ENCODE data around the gene TEPSIN. TPM values are rescaled to one million over a fixed set of nuclear protein-coding genes. Genes with fewer than 3 reads are reported as not detected.

The TEPSIN gene
- total RNA-seq, 1 donor from 2014 or later: 8.3 TPM

DNA sequence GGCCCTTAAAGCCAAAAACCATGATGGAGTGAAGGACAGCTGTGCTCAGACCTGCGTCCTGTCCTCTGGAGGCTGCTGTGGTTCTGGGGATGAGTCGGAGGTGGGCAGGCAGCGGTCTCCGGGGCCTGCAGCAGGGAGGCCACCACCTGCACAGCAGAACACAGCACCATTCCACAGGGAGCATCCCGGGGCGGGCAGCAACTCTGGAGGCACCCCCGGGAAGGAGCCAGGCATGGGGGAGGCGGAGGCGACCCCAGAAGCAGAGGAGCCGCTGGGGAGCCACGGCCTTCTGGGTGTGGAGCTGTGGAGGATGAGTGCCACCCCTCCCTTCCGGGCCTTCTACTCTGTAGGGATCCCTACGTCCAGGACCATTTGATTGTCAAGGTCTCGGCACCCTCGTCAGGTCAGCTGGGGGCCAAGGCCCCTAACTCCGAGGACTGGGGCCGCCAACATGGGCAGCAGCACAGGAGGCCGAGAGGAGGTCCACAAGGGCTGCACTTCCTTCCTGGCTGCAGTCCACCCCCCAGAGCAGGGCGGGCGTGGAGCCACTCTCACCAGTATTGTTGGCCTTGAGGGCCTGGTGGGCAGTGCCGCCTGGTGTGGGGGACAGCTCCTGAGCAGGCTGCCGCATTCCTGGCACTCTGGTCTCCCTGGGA, 39.9 kb downstream of the TEPSIN start:
- no peak for DNase-seq (ENCODE audit: low read depth in 2 of 2)

- DNase-seq (ENCODE audit: low read depth in 2 of 2): no peak
Measured at GRCh38 chr17:81197831-81198490, 40.9 kb downstream of the TEPSIN start.

- no peak for DNase-seq (ENCODE audit: low read depth in 2 of 2)
Measured at GRCh38 chr17:81197409-81197795, 41.5 kb downstream of the TEPSIN start.

GRCh38 chr17:81196505-81197408, 42.1 kb downstream of the TEPSIN start:
- DNase-seq (ENCODE audit: low read depth in 2 of 2): peak; percentile 49 to 91

GRCh38 chr17:81195941-81196495, 42.8 kb downstream of the TEPSIN start:
- DNase-seq (ENCODE audit: low read depth in 2 of 2): no peak

- DNase-seq (ENCODE audit: low read depth in 2 of 2): no peak
Measured at GRCh38 chr17:81194941-81195901, 43.6 kb downstream of the TEPSIN start.

DNA sequence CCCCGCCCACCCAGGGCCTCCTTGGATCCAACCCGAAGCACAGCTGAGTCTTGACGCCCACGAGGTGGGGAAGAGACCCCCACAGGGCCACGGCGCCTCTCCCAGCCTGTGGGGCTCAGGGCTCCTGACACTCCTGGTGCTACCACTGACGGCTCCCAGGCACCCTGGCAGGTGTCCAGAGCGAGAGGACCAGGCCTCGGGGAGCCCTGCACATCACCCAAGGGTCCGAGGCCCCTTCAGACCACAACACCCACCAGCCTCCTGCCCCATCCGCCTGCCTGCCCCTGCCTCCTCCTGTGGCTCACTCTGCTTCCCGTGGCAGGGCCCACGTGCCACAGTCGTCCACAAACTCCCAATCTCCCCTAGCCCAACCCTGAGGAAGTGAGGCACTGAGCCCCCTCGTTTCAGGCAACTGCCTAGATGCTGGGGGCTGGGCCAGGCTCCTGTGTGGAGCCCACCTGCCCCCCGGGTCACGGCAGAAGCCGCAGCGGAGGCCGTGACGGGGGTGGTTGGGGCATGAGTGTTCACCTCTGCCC, 44.6 kb downstream of the TEPSIN start:
- no peak for DNase-seq (ENCODE audit: low read depth in 2 of 2)

GRCh38 chr17:81193470-81194224, 45.2 kb downstream of the TEPSIN start:
- DNase-seq (ENCODE audit: low read depth in 2 of 2): no peak

GRCh38 chr17:81193051-81193410, 45.8 kb downstream of the TEPSIN start:
- no peak for DNase-seq (ENCODE audit: low read depth in 2 of 2)

- no peak for DNase-seq (ENCODE audit: low read depth in 2 of 2)
Measured at GRCh38 chr17:81192386-81193050, 46.3 kb downstream of the TEPSIN start.

- no peak for DNase-seq (ENCODE audit: low read depth in 2 of 2)
Measured at GRCh38 chr17:81191646-81192045, 47.2 kb downstream of the TEPSIN start.

GRCh38 chr17:81191116-81191515, 47.7 kb downstream of the TEPSIN start:
- DNase-seq (ENCODE audit: low read depth in 2 of 2): no peak

- DNase-seq (ENCODE audit: low read depth in 2 of 2): no peak
Measured at GRCh38 chr17:81190591-81190990, 48.3 kb downstream of the TEPSIN start.

GRCh38 chr17:81189670-81190530, 49.0 kb downstream of the TEPSIN start:
- peak; percentile 39 to 60 for DNase-seq (ENCODE audit: low read depth in 2 of 2)

GRCh38 chr17:81189016-81189415, 49.8 kb downstream of the TEPSIN start:
- no peak for DNase-seq (ENCODE audit: low read depth in 2 of 2)

GRCh38 chr17:81188491-81188840, 50.4 kb downstream of the TEPSIN start:
- no peak for DNase-seq (ENCODE audit: low read depth in 2 of 2)

GRCh38 chr17:81187586-81188490, 51.0 kb downstream of the TEPSIN start:
- no peak for DNase-seq (ENCODE audit: low read depth in 2 of 2)
